Measurements from ENCODE around the gene MFRP.

Gene MFRP

GRCh38 chr11:119319136-119319699 is 27.3 kb downstream of the MFRP start:
- H2AFZ ChIP-seq (ENCODE audit: low read depth, low read length, severe bottlenecking) = no peak overlapping the region
- H3K4me2 ChIP-seq (ENCODE audit: low read depth, low read length, poor library complexity, severe bottlenecking) = no peak overlapping the region

GRCh38 chr11:119318240-119319135 is 28.0 kb downstream of the MFRP start:
- no peak overlapping the region for H3K9ac ChIP-seq (ENCODE audit: low read length)
- H3K27me3 ChIP-seq (ENCODE audit: low read length) = no peaks in the 10 kb centered on the region
- TF ChIP-seq, protein P1, sequence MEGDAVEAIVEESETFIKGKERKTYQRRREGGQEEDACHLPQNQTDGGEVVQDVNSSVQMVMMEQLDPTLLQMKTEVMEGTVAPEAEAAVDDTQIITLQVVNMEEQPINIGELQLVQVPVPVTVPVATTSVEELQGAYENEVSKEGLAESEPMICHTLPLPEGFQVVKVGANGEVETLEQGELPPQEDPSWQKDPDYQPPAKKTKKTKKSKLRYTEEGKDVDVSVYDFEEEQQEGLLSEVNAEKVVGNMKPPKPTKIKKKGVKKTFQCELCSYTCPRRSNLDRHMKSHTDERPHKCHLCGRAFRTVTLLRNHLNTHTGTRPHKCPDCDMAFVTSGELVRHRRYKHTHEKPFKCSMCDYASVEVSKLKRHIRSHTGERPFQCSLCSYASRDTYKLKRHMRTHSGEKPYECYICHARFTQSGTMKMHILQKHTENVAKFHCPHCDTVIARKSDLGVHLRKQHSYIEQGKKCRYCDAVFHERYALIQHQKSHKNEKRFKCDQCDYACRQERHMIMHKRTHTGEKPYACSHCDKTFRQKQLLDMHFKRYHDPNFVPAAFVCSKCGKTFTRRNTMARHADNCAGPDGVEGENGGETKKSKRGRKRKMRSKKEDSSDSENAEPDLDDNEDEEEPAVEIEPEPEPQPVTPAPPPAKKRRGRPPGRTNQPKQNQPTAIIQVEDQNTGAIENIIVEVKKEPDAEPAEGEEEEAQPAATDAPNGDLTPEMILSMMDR (IDR thresholded peaks at IDR 0.05; ENCODE audit: insufficient read depth, low read length, poor library complexity, severe bottlenecking) = no peak
- TF ChIP-seq EZH2phosphoT487 (conservative IDR thresholded peaks at IDR 0.05; ENCODE audit: low read length) = no peak
- no peaks in the 10 kb centered on the region for H3K79me2 ChIP-seq (ENCODE audit: insufficient read depth, low read length)
- no peak overlapping the region for H3K27ac ChIP-seq (ENCODE audit: low read depth, low read length)
- H3K4me3 ChIP-seq (ENCODE audit: insufficient read depth, low read length, poor library complexity, severe bottlenecking) = no peak overlapping the region
- H3K9me2 ChIP-seq (replicated peaks; ENCODE audit: insufficient read depth, low read length) = no peaks in the 10 kb centered on the region
- H2AFZ ChIP-seq (ENCODE audit: low read depth, low read length, severe bottlenecking) = no peak overlapping the region
- H3K9me3 ChIP-seq (ENCODE audit: insufficient read depth, low read length) = no peaks in the 10 kb centered on the region
- H4K20me1 ChIP-seq (ENCODE audit: low read depth, low read length) = no peaks in the 10 kb centered on the region
- no peaks in the 10 kb centered on the region for H3K36me3 ChIP-seq (ENCODE audit: low read length)
- H3F3A ChIP-seq (ENCODE audit: insufficient read depth) = peaks cover 6% of the 10 kb centered on the region; the same call in 1 of the 2 replicates
- no peak overlapping the region for H3K4me2 ChIP-seq (ENCODE audit: low read depth, low read length, poor library complexity, severe bottlenecking)

More at GRCh38 chr11:119319136-119319699, 27.3 kb downstream of the MFRP start:
- Histone ChIP-seq H3K9ac (ENCODE audit: low read length) (no peak overlapping the region), H3K4me3 (ENCODE audit: insufficient read depth, low read length, poor library complexity, severe bottlenecking) (no peak overlapping the region), H3K27me3 (ENCODE audit: low read length) (no peaks in the 10 kb centered on the region), H3K27ac (ENCODE audit: low read depth, low read length) (no peak overlapping the region), H3K36me3 (ENCODE audit: low read length) (no peaks in the 10 kb centered on the region), H3F3A (ENCODE audit: insufficient read depth) (peaks cover 6% of the 10 kb centered on the region; the same call in 1 of the 2 replicates), H3K9me2 (replicated peaks; ENCODE audit: insufficient read depth, low read length) (no peaks in the 10 kb centered on the region), H3K79me2 (ENCODE audit: insufficient read depth, low read length) (no peaks in the 10 kb centered on the region), H4K20me1 (ENCODE audit: low read depth, low read length) (no peaks in the 10 kb centered on the region), H3K9me3 (ENCODE audit: insufficient read depth, low read length) (no peaks in the 10 kb centered on the region)
- TF ChIP-seq, protein P1 (IDR thresholded peaks at IDR 0.05; ENCODE audit: insufficient read depth, low read length, poor library complexity, severe bottlenecking) = no peak
- no peak for TF ChIP-seq EZH2phosphoT487 (conservative IDR thresholded peaks at IDR 0.05; ENCODE audit: low read length)

- Histone ChIP-seq H3K9ac (ENCODE audit: low read length) (no peak overlapping the region), H3K4me2 (ENCODE audit: low read depth, low read length, poor library complexity, severe bottlenecking) (no peak overlapping the region), H3K4me3 (ENCODE audit: insufficient read depth, low read length, poor library complexity, severe bottlenecking) (no peak overlapping the region), H3K9me2 (replicated peaks; ENCODE audit: insufficient read depth, low read length) (no peaks in the 10 kb centered on the region), H4K20me1 (ENCODE audit: low read depth, low read length) (no peaks in the 10 kb centered on the region), H3K9me3 (ENCODE audit: insufficient read depth, low read length) (no peaks in the 10 kb centered on the region), H3F3A (ENCODE audit: insufficient read depth) (peaks cover 6% of the 10 kb centered on the region; the same call in 1 of the 2 replicates), H2AFZ (ENCODE audit: low read depth, low read length, severe bottlenecking) (no peak overlapping the region), H3K79me2 (ENCODE audit: insufficient read depth, low read length) (no peaks in the 10 kb centered on the region), H3K27me3 (ENCODE audit: low read length) (no peaks in the 10 kb centered on the region), H3K27ac (ENCODE audit: low read depth, low read length) (no peak overlapping the region), H3K36me3 (ENCODE audit: low read length) (no peaks in the 10 kb centered on the region)
- no peak for TF ChIP-seq EZH2phosphoT487 (conservative IDR thresholded peaks at IDR 0.05; ENCODE audit: low read length)
- TF ChIP-seq, protein P1 (IDR thresholded peaks at IDR 0.05; ENCODE audit: insufficient read depth, low read length, poor library complexity, severe bottlenecking) = no peak
These were observed 28.8 kb downstream of the MFRP start for GRCh38 chr11:119317592-119318239.
